Germinal center (tissue), 1 donor: ENCODE data around the gene BABAM2.

Experiments
- DNase-seq: peaks from one replicate; pipeline ENCODE4 v3.0.0; 2012; ENCODE audit warnings: mixed read lengths, low spot score

BABAM2 gene

DNA sequence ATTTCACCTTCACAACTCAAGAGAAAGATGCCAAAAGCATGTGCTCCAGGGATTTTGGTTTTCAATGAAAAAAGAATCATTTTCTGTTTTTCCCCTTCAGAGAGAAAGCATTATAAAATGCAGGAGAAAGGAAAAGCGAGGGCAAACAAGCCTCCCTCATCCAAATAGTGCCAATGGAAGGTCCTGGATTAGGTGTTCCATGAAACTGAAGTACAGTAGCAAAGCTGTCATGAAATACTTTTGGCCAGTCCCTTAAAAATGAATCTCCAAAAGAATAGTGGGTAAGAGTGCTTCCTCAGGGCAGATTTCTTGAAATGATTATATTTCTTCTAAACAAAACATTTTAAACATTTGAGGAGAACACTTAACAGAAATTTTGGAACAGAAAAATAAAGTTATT lies 320.0 kb downstream of the BABAM2 start:
- no peak for DNase-seq

- no peak for DNase-seq
These were observed 325.8 kb downstream of the BABAM2 start for GRCh38 chr2:28216331-28216730.

DNA sequence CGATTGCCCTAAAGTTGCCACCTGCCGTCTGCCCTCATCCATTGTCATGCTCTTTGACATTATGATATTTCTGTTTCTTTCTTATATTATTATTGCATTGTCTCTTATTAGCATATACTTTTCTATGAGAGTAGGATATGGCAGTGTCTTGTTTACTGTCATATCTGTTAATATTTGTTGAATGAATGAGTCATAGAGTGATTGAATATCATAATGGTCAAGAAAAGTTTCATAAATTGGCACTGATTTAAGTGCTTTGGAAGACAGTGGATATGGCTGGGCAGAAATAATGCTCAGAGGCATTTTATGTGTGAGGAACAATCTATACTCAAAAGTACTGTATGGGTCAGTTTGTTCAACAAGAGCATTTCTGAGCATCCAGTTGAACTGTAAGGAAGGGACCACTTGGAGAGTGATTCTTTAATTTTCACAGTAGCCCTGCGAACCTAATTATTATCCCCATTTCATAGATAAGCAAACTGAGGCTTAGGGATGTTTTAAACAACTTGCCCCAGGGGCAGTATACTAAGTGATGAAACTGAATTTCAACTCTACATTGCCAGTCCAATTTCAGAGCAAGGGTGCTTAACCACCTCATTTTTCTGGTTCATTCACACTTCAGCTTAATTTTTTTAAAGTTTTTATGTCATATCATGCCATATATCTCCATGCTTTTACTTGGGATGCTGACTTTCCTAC lies 326.7 kb downstream of the BABAM2 start:
- no peak for DNase-seq

- DNase-seq: no peak
These were observed 328.6 kb downstream of the BABAM2 start for GRCh38 chr2:28219138-28219537.

DNA sequence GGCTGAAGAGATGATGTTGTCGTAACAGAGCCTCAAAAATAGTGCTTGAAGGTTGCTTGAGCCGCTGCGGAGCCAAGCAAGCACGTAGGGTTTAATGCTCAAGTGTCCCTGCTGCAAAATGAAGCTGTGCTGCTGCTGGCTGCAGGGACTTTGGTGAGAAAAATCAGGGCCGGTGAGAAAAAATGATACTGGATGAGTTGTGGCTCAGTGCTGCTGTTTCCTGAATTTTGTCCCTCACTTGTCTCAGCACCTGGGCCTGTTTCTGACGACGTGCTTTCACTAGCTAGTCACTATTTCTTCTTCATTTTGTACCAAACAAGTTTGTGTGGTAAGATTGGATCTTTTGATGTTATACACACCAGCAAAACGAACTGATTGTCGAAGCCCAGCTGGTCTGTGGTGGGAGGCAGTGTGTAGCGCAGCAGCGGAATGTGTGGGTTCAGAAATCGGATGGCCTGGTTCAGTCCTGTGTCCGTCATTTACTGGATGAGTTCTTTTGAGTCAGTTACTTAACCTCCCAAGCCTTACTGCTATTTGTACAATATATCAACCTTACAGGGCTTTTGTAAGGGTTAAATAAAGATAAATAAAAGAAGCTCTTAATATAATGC lies 329.3 kb downstream of the BABAM2 start:
- DNase-seq: no peak

DNA sequence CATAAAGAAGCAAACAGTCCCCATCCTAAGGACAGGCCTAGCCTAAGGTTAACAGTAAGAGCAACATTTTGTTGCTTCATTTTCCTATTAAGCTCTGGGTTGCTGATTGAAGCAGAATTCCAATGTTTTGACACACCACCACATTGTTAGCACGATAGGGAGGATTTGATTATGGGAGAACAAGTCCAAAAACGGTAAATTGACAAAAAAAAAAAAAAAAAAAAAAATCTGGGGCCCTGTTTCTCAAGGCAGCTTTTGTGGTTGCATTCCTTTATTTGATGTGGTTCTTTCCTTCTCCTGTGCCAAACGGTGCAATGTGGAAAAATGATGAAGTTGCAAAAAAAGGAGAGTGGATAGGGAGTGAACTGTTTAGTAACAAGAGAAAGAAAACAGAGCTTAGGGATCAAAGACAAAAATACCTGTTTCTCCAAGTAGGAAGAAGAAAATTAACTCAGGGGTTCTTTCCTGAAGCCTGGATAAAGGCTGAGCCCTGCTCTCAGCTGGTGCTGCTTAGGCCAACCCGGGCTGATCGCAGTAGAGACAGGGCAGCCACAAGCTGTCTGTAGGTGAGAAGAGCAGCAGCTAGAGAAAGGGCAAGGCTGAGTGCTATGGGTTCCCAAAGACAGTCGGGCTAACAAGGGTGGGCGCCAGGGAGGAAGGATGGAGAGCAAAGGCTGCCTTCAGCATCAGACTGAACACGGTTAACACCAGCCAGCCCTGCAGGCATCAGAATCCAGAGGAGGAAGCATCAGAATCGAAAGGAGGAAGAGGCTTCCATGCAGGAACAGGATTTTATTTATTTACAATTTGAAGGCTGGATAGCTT lies 334.3 kb downstream of the BABAM2 start:
- no peak for DNase-seq

DNA sequence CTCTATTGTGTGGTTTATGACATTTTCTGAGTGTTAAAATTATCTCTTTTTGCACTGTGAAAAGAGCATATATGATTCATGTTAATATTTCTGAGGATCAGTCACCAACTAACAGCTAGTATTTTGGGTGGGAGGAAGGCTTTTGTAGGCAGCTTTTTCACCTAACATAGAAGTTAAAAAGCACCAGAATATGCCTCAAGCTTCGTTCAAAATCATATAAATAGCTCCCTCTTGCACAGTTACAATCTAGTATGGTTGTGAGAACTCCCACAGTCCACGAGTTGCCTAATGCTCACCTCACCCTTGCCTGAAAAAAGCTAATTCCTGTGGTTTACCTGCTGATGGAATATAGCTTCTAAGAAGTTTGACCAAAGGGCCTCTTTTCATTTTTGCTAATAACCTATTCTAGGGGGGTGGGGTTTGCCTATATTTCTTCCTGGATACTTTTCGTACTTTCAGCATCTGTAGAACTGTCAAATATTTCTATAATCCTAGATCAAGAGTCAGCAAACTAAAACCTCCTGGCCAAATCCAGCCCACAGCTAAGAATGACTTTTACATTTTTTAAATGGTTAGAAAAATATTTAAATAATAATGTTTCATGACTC lies 335.0 kb downstream of the BABAM2 start:
- no peak for DNase-seq

DNA sequence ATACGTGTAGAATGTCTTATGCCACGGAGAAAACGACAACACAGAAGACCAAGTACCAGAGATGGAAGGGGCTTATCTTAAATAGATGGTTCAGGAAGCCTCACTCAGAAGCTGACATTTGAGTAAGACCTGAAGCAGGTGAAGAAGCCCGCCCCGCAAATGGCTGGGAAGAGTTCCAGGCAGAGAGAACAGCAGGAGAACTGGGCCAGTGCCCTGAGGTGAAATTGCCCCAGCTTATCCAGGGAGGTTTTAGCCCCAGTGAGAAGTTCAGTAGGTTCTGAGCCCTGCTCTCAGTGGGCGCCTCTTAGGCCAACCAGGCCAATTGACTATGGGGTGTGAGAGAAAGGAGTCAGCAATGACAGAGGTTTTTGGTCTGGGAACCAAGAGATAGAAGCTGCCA lies 336.0 kb downstream of the BABAM2 start:
- no peak for DNase-seq

DNA sequence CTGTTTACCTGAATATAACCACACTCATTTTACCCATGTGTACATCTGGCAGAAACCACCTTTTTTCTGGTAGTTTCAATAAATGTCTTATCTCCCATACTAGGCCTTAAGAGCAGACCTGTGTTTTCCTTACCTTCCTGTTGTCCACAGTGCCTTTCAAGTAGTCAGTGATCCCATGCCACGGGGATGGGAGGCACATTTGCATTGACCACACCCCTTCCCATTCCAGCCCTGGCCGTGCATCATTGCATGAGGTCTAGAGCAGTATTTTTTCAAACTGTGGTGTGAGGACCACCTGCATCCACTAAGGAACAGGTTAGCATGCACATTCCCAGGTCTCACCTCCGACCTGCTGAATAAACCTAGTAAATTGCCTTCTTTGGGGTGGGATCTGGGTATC lies 337.0 kb downstream of the BABAM2 start:
- no peak for DNase-seq

DNA sequence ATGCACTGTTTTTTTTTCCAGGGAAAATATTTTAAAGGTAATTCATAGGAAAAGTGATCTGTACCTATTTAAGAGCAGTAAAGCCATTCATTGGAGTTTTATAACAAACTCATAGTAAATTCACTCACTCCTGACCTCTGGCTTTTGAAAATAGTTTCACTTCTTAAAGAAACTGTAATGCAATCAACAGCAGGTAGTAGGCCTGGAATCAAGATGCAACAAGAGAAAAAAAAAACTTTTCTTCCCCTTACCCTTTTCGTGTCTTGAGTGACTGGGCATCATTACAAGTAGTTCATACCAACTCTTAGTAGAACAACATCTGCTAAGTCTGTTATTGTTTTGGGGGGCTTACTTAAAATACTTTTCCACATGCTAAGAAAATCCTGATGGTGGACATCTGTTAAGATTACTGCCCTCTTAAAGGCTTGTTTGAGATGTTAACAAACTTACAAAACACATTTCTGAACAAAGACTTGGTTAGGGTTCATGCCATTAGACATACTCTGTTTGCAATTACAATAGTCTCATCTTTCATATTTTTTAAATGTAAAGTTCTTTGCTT lies 338.0 kb downstream of the BABAM2 start:
- no peak for DNase-seq

- DNase-seq: no peak
These were observed 340.6 kb downstream of the BABAM2 start for GRCh38 chr2:28231110-28231631.

DNA sequence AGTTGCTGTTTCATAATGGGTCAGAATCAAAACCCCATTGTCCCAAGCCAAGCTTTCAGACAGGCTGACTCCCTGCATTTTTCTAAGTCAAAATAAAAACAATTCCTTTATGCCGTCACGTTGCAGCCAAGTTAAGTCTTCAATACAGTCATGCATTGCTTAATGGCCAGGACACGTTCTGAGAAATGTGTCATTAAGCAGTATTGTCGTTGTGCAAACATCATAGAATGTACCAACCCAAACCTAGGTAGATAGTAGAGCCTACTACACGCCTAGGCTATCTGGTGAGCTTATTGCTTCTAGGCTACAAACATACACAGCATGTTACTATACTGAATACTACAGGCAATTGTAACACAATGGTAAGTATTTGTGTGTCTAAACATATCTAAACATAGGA lies 341.8 kb downstream of the BABAM2 start:
- no peak for DNase-seq

DNA sequence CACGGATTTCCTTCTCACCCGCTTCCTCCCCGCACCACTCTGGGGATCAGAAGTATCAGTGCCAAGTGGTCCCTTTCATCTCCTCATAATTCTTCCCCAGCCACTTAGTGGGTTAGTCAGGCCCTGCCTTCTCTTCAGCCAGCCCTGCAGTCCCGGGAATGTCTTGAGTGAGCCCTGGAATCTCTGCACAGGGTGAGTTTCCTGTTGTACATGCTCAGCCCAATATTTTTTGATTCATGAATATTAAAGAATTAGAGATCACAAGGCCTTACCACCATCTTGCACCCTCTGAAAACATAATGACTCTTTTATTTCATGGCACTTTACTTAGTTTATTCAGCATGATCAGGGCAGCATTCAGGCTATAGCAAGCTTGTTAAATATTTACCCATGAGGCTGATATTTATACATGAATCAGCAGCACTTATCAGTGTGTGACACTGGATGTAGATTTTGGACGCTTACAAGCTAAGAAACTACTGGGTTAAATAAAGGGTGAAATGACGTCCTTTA lies 342.7 kb downstream of the BABAM2 start:
- DNase-seq: no peak

GRCh38 chr2:28234807-28235206 lies 344.3 kb downstream of the BABAM2 start:
- DNase-seq: no peak

GRCh38 chr2:28239207-28239606 lies 348.7 kb downstream of the BABAM2 start:
- DNase-seq: no peak

DNA sequence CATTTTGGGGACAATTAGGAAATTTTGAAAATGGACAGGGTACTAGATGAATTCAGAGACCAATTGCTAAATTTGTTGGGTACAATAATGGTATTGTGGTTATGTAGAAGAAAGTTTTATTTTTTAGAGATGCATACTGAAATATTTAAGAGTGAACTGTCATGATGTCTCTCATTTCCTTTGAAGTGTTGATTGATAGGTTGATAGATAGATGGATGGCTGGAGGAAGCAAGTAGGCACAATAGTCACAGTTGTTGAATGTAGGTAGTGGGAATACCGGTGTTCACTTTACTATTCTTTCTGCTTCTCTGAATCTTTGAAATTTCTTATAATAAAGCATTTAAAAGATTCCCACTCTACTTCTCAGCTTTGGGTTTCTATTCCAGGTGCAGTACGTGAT lies 350.4 kb downstream of the BABAM2 start:
- DNase-seq: no peak

DNA sequence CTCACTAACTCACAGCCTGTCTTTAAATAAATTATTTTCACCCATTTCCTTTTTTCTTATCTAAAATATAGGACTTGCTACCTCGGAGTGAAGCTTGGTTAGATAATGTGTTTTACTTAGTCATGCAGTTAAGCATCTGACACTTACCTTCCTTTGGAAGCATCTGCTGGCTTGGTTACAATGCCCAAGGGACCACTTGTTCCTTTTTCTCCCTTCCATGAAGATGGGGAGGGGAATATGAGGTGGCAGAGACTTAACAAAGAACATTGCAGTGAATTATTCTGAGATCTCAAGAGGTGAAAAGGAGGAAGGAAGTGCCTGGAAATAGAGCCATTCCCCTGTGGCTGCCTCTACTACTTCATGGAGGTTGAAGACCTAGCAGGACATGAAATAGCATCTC lies 356.8 kb downstream of the BABAM2 start:
- DNase-seq: no peak

- no peak for DNase-seq
These were observed 357.2 kb downstream of the BABAM2 start for GRCh38 chr2:28247734-28248133.

DNA sequence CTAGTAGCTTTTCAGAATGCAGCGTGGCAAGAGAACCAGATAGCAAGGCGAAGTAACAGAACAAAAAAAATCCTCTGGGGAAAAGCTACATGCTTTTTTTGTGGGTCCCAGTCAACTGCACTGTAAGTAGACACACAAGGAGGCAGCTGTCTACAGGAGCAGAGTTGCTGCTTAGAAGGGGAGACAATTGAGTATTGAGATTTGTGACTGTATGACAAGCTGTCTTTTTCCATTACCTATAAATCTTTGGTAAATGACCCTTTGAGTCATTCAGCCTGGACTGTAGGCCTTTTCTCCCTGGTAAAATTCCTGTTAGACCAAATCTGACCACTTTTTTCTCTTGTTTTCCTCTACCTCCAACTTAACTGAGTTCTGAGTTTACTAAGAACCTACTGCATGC lies 358.0 kb downstream of the BABAM2 start:
- no peak for DNase-seq

GRCh38 chr2:28250006-28250405 lies 359.5 kb downstream of the BABAM2 start:
- DNase-seq: no peak

- DNase-seq: no peak
These were observed 360.8 kb downstream of the BABAM2 start for GRCh38 chr2:28251337-28251736.

DNA sequence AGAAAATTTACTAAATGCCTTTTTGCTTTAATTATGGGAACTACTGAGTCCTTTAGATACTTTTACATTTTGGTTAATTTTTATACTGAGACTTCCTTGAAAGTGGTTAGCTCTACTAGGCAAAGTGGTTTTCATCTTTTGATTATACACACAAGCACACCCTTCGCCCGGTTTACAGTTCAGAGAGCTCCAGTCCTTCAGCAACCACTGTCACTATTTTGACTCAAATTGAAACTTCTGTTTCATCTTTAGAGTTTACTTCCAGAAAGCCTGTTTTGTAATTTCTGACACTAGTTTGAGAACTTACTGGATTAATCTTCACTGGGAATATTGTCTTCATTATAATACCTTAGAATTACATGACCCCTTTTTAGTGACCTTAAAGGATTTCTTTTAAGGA lies 361.8 kb downstream of the BABAM2 start:
- no peak for DNase-seq
